CD14-positive monocyte (primary cell): ENCODE results near the gene CREB3L1. TPM values are rescaled to one million over a fixed set of nuclear protein-coding genes. Genes with fewer than 3 reads are reported as not detected.
A peak's percentile ranks its signal among the peaks of the same experiment; 100 is the strongest.

ENCODE experiments used
- DNase-seq, 3 donors: peaks; one replicate each; pipeline ENCODE4 v3.0.0-alpha.2; 2011 to 2022
- H2AFZ ChIP-seq: 2 replicates; pipeline ENCODE4 v1.6.0; 2012; ENCODE audit warnings: mild to moderate bottlenecking, low read depth, low read length, inconsistent platforms; ENCODE audit not compliant: insufficient read depth, poor library complexity, severe bottlenecking
- H3K27ac ChIP-seq, 2 donors: 1 replicate in 1 of 2; 2 replicates in 1 of 2; pipeline ENCODE4 v1.5.1; 2012 to 2013; ENCODE audit warnings: low read length in 2 of 2, control low read depth in 1 of 2, inconsistent platforms in 1 of 2, low read depth in 1 of 2, mild to moderate bottlenecking in 1 of 2
- H3K27me3 ChIP-seq, 2 donors: one replicate each; pipeline versions ENCODE4 v1.6.0 to v1.6.1; 2011 to 2013; ENCODE audit warnings: low read length in 2 of 2; ENCODE audit not compliant: control insufficient read depth in 2 of 2, insufficient read depth in 2 of 2
- H3K36me3 ChIP-seq, 2 donors: replicated peaks in 1 of 2; 1 replicate in 1 of 2; 2 replicates in 1 of 2; pipeline versions ENCODE4 v1.5.1 to v1.6.1; 2012 to 2013; ENCODE audit warnings: low read length in 2 of 2, control low read depth in 1 of 2, inconsistent platforms in 1 of 2, mild to moderate bottlenecking in 1 of 2; ENCODE audit not compliant: insufficient read depth in 2 of 2, control insufficient read depth in 1 of 2
- H3K4me1 ChIP-seq, 2 donors: 1 replicate in 1 of 2; 2 replicates in 1 of 2; pipeline versions ENCODE4 v1.5.1 to v1.6.1; 2012 to 2013; ENCODE audit warnings: low read length in 2 of 2, control low read depth in 1 of 2, inconsistent platforms in 1 of 2, mild to moderate bottlenecking in 1 of 2, moderate library complexity in 1 of 2; ENCODE audit not compliant: insufficient read depth in 2 of 2, control insufficient read depth in 1 of 2
- H3K4me2 ChIP-seq: replicated peaks from 2 replicates; pipeline ENCODE3; 2012; ENCODE audit warnings: low read length, moderate library complexity, mild to moderate bottlenecking; ENCODE audit not compliant: poor library complexity, severe bottlenecking; ENCODE audit errors: extremely low read depth
- H3K4me3 ChIP-seq, 3 experiments: fragments of 200-600 bp in 1 of 3; sonication (generic) in 1 of 3; replicated peaks in 1 of 3; 1 replicate in 2 of 3; 2 replicates in 1 of 3; pipeline ENCODE4 v1.5.1; 2011 to 2013; ENCODE audit warnings: low read length in 3 of 3, mild to moderate bottlenecking in 3 of 3, control low read depth in 2 of 3, low read depth in 2 of 3, inconsistent platforms in 1 of 3, moderate library complexity in 1 of 3
- H3K79me2 ChIP-seq: 2 replicates; pipeline ENCODE4 v1.6.0; 2012; ENCODE audit warnings: mild to moderate bottlenecking, control low read depth, inconsistent platforms, low read length, moderate library complexity; ENCODE audit not compliant: insufficient read depth
- H3K9ac ChIP-seq: 2 replicates; pipeline ENCODE4 v1.6.0; 2017; ENCODE audit warnings: low read length, mild to moderate bottlenecking; ENCODE audit not compliant: insufficient read depth, poor library complexity, severe bottlenecking
- H3K9me3 ChIP-seq, 2 donors: replicated peaks in 1 of 2; 1 replicate in 1 of 2; 2 replicates in 1 of 2; pipeline versions ENCODE4 v1.5.1 to v1.6.1; 2012 to 2013; ENCODE audit warnings: low read length in 2 of 2, control low read depth in 1 of 2; ENCODE audit not compliant: control insufficient read depth in 1 of 2, insufficient read depth in 1 of 2
- H4K20me1 ChIP-seq: 2 replicates; pipeline ENCODE4 v1.6.0; 2012; ENCODE audit warnings: mild to moderate bottlenecking, low read length, control low read depth, moderate library complexity; ENCODE audit not compliant: insufficient read depth
- H3K27ac Mint-ChIP-seq, 7 donors: one replicate each; pipeline ENCODE4 v1.8.0; 2020; ENCODE audit warnings: mild to moderate bottlenecking in 7 of 7, mixed read lengths in 7 of 7, moderate library complexity in 6 of 7, inconsistent platforms in 2 of 7
- H3K27me3 Mint-ChIP-seq, 3 donors: one replicate each; pipeline ENCODE4 v1.8.0; 2021 to 2022; ENCODE audit warnings: low read depth in 3 of 3, mild to moderate bottlenecking in 3 of 3, mixed read lengths in 3 of 3, moderate library complexity in 3 of 3, inconsistent platforms in 1 of 3
- H3K36me3 Mint-ChIP-seq, 2 donors: one replicate each; pipeline ENCODE4 v1.8.0; 2020; ENCODE audit warnings: mixed read lengths in 2 of 2, inconsistent platforms in 1 of 2, mild to moderate bottlenecking in 1 of 2
- H3K4me1 Mint-ChIP-seq: one replicate; pipeline ENCODE4 v1.8.0; 2020; ENCODE audit warnings: mild to moderate bottlenecking, mixed read lengths
- H3K4me3 Mint-ChIP-seq, 2 donors: one replicate each; pipeline ENCODE4 v1.8.0; 2020; ENCODE audit warnings: mild to moderate bottlenecking in 2 of 2, mixed read lengths in 2 of 2, moderate library complexity in 1 of 2
- H3K9me3 Mint-ChIP-seq, 7 donors: one replicate each; pipeline ENCODE4 v1.8.0; 2020 to 2022; ENCODE audit warnings: mixed read lengths in 7 of 7, mild to moderate bottlenecking in 6 of 7, moderate library complexity in 6 of 7, inconsistent platforms in 2 of 7
- WGBS: methylation state at CpG from one replicate; pipeline ENCODE4 v1.1.5; 2013; ENCODE audit warnings: missing lambda C conversion rate; ENCODE audit not compliant: insufficient coverage; 5-methylcytosine and 5-hydroxymethylcytosine counted together
- intact Hi-C, 2 donors: fragments of 100-400 bp; cut with micrococcal nuclease; formaldehyde crosslinking; loops; one replicate each; pipeline versions ENCODE4 v1.15.0 to v1.15.1; 2023
- polyA plus RNA-seq, 3 donors: library from polyadenylated mRNA; depleted of rRNA in 1 of 3; unstranded in 2 of 3; stranded (reverse) in 1 of 3; fragments of 300-500 nt in 2 of 3; fragments of >200 nt in 1 of 3; fragmentation: Illumina TruSeq in 2 of 3; gene quantifications; 1 replicate in 2 of 3; 2 replicates in 1 of 3; pipeline ENCODE4 v1.2.3, GENCODE V29; 2012 to 2021
- TF ChIP-seq, protein P1 (sequence below): fragments of 200-600 bp; IDR thresholded peaks from one replicate; pipeline ENCODE4 v1.8.0; 2022; ENCODE audit warnings: antibody characterized with exemption, mild to moderate bottlenecking

Gene CREB3L1
- polyA plus RNA-seq, 3 donors, result not detected

DNA sequence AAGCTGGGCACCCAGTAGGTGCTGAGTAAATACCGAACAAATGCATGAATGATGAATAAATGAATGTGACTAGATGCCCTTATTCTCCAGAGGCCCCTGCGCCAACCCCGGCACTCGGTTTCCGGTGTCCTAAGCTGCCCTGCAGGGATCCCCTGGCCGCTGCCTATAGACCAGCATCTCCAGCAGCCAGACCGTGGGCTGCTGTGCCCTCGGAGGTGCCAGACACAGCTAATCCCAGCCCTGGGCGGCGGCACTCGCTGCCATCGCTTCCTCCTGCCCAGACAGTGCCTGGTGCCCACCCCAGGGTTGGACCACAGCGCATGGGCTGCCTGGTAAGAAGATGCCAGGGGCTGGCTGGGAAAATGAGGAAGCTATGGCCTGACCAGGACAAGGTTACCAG, 15.6 kb downstream of the CREB3L1 start:
- peaks cover 25% of the 10 kb centered on the region for H3K4me1 Mint-ChIP-seq
- intact Hi-C loops, result no loop called here

DNA sequence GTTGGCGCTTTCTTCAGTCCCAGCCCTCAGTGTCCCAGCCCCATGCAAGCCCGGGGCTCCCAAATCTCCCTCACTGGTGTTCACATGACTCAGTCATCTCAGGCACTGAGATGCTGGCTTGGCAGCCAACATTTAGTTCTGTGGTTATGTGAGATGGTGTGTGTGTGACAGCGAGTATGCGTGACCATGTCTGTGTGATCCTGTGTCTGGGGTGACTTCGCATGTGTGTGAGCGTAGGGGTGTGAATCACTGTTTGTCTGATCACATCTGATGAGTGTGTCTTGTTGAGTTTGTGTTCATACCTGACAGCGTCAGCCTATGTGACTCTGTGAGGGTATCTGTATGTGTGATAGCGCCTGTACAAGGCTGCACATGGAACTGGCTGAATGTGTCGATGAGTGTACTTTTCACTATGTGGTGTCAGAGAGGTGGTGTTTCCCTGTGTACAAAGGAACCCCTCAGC, 16.2 kb downstream of the CREB3L1 start:
- Histone ChIP-seq H3K4me2 (no peak overlapping the region), H2AFZ (no peak overlapping the region), H4K20me1 (no peaks in the 10 kb centered on the region), H3K79me2 (no peaks in the 10 kb centered on the region), H3K36me3 (no peaks in the 10 kb centered on the region), H3K27me3 (peaks cover 5 to 32% of the 10 kb centered on the region in 2 donors), H3K9me3 (no peaks in the 10 kb centered on the region), H3K4me3 (no peak overlapping the region), H3K4me1 (peaks cover 32 to 36% of the 10 kb centered on the region in 2 donors), H3K9ac (no peak overlapping the region), H3K27ac (no peak overlapping the region)
- intact Hi-C loops, result no loop called here
- Mint-ChIP-seq H3K27ac (peak overlapping the region in 1 of 7 donors; percentile 38), H3K4me1 (peaks cover 30% of the 10 kb centered on the region), H3K36me3 (peaks cover 0 to 9% of the 10 kb centered on the region in 2 donors), H3K27me3 (peaks cover 32 to 45% (median 37%) of the 10 kb centered on the region in 3 donors), H3K4me3 (no peak overlapping the region), H3K9me3 (peaks cover 0 to 2% (median 0%) of the 10 kb centered on the region in 7 donors)
- WGBS, result 95% methylated on average over 8 of the region's 9 CpGs
- TF ChIP-seq, protein P1, sequence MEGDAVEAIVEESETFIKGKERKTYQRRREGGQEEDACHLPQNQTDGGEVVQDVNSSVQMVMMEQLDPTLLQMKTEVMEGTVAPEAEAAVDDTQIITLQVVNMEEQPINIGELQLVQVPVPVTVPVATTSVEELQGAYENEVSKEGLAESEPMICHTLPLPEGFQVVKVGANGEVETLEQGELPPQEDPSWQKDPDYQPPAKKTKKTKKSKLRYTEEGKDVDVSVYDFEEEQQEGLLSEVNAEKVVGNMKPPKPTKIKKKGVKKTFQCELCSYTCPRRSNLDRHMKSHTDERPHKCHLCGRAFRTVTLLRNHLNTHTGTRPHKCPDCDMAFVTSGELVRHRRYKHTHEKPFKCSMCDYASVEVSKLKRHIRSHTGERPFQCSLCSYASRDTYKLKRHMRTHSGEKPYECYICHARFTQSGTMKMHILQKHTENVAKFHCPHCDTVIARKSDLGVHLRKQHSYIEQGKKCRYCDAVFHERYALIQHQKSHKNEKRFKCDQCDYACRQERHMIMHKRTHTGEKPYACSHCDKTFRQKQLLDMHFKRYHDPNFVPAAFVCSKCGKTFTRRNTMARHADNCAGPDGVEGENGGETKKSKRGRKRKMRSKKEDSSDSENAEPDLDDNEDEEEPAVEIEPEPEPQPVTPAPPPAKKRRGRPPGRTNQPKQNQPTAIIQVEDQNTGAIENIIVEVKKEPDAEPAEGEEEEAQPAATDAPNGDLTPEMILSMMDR, result no peak
- no peak for DNase-seq

More for the DNA sequence above, 15.6 kb downstream of the CREB3L1 start:
- H3K9me3 Mint-ChIP-seq, result peaks cover 0 to 2% (median 0%) of the 10 kb centered on the region in 7 donors
- Histone ChIP-seq H3K27ac (no peak overlapping the region), H3K4me1 (peaks cover 29 to 30% of the 10 kb centered on the region in 2 donors), H3K4me3 (no peak overlapping the region), H3K9ac (no peak overlapping the region), H3K9me3 (no peaks in the 10 kb centered on the region), H3K27me3 (peaks cover 5 to 32% of the 10 kb centered on the region in 2 donors), H3K36me3 (no peaks in the 10 kb centered on the region), H3K4me2 (no peak overlapping the region), H4K20me1 (no peaks in the 10 kb centered on the region), H2AFZ (no peak overlapping the region), H3K79me2 (no peaks in the 10 kb centered on the region)
- no peak overlapping the region for H3K27ac Mint-ChIP-seq
- H3K4me3 Mint-ChIP-seq, result no peak overlapping the region
- WGBS, result 90% methylated on average over 12 of the region's 13 CpGs
- H3K27me3 Mint-ChIP-seq, result peaks cover 33 to 42% (median 37%) of the 10 kb centered on the region in 3 donors
- H3K36me3 Mint-ChIP-seq, result peaks cover 0 to 7% of the 10 kb centered on the region in 2 donors
- TF ChIP-seq, protein P1, result no peak
- DNase-seq, result no peak
